GM19324 (cell line): ENCODE results near the gene BMX.

ENCODE experiments used
- ATAC-seq: cut with Tn5 transposase; IDR thresholded peaks from one replicate; pipeline ENCODE4 v1.9.1; 2021; ENCODE audit warnings: mild to moderate bottlenecking, moderate library complexity; ENCODE audit not compliant: unreplicated experiment, low FRiP score

BMX gene

GRCh38 chrX:15500497-15500966, at the start of gene BMX:
Gene BMX, plus strand, starts transcription at chrX:15500807. Its CDS starts 7,547 bp downstream, at chrX:15508354.
- no peak for ATAC-seq

DNA sequence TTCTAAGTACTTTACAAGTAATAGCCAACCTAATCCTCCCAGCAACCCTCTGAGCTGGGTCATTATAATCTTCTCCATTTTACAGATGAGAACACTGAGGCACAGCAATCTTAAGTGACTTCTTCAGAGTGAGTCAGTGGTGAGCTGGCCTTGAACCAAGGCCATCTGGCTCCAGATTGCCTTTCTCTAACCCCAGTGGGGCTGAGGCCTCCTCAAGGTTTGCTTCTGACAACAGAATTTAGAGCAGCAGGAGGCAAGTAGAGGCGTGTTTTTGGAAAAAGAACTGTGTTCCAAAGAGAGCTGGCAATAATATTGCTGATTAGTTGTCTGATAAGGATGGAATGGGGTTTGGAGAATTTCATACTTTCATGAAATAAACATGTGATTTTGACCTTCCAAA, 48.7 kb upstream of the BMX start:
- no peak for ATAC-seq

DNA sequence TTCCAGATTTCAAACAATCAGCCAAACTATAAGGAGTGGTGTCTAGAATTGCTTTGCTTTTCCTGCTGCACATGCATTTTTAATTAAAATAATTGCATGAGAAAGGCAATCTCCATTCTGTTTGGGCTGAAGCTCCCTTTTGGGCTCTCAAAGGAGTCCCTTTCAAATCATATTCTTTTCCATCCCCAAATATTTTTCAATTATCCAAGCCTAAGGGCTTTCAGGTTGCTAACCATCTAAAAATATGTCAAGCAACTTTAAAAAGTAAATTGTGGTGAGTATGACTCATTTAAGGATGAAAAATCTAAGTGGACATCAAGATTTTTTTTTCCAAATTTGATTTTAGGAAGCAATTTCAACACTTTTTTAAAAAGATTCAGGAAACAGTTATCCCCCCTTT, 35.9 kb upstream of the BMX start:
- ATAC-seq = no peak

GRCh38 chrX:15465347-15465746, 35.3 kb upstream of the BMX start:
- ATAC-seq = no peak

- no peak for ATAC-seq
These were observed 34.5 kb upstream of the BMX start for GRCh38 chrX:15465896-15466651.

- ATAC-seq = no peak
These were observed 32.6 kb upstream of the BMX start for GRCh38 chrX:15468036-15468435.

- no peak for ATAC-seq
These were observed 31.0 kb upstream of the BMX start for GRCh38 chrX:15469613-15470012.

- ATAC-seq = no peak
These were observed 29.6 kb upstream of the BMX start for GRCh38 chrX:15471028-15471427.

GRCh38 chrX:15472531-15472930, 28.1 kb upstream of the BMX start:
- ATAC-seq = no peak

DNA sequence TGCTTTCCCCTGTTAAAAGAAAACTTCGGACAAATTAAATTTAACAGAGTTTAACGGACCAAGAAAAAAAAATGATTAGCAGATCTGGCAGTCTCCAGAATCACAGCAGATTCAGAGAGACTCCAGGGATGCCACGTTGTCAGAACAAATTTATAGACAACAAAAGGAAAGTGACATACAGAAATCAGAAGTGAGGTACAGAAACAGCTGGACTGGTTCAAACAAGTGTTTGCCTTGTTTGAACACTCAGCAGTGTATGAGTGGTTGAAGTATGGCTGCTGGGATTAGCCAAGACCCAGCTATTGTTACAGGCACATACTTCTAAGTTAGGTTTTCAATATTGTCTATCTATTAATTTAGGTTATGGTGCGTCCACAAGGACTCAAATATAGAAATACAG, 26.6 kb upstream of the BMX start:
- ATAC-seq = no peak

- no peak for ATAC-seq
These were observed 25.6 kb upstream of the BMX start for GRCh38 chrX:15475021-15475420.

DNA sequence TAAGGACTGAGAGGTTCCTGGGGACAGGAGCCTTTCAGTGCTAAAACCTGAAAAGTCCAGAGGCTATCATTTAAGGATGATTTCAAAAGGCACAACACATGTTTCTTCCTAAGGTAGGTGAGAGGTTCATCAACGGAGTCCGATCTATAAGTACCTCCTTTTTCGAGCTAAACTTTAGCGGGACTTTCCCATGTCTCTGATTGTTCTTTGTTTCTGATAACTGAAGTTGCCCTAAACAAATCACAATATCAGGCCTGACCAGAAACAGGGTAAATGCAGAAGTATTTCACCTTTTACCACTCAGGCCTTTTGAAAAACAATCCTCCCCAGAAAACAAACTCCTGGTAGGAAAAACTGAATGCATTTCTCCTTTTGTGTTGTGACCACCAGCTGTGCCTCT, 25.1 kb upstream of the BMX start:
- no peak for ATAC-seq

DNA sequence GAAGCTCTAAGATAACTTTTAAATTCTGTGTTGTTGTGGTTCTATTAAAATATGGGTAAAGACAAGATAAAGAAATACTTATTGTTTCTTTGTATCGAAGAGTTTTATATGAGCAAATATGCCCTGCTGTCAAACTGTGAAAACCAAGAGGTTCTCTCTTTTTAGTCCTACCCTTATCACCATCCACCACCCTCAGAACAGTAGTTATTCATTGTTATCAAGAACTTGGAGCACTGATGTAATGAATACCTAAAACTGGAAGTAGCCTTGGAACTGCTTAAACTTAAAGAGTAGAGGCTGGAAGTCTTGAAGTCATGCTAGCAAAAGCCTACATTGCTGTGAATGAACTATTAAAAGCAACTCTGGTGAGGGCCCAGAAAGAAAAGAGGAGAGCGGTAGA, 16.7 kb upstream of the BMX start:
- ATAC-seq = no peak

DNA sequence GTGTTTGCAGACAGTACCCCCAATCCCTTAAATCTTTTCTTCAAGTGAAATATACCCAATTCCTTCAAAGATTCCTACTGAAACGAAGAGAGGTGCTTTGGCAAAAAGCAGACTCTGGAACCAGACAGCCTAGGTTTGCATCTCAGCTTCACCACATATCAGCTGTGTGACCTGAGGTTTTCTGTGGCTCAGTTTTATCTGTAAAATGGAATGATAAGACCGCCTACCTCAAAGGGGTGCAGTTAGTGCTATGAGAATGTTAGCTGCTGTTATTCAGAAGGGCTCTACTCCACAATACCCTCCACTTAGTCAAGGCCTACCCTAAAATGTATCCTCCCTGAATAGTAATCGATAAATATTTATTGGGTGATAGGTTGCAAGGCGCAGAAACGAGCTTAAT, 8.1 kb upstream of the BMX start:
- no peak for ATAC-seq

- ATAC-seq = peak; percentile 99
These were observed 7.3 kb upstream of the BMX start, which contains the start of gene PIR for GRCh38 chrX:15493118-15493962. Gene PIR, minus strand, starts transcription at chrX:15493333. Its CDS starts 2,076 bp downstream, at chrX:15491257.

DNA sequence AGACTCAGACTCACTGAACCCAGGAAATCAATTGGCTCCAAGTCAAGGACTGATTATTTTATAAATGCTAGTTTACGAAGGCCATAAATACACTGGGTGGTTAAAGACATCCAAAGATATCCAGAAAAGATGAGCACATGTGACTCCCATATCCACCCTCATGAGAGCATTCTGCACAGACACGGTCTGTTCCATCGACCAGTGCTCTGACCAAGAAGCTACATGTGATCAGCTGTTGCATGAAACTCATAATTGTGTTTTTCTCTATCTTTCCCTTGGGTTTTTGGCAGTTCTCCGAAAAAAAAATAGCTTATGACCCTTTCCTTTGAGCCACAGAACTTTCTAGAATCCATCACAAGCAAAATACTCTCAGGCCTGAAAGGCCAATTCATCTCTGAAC, 4.8 kb upstream of the BMX start:
- ATAC-seq = no peak

DNA sequence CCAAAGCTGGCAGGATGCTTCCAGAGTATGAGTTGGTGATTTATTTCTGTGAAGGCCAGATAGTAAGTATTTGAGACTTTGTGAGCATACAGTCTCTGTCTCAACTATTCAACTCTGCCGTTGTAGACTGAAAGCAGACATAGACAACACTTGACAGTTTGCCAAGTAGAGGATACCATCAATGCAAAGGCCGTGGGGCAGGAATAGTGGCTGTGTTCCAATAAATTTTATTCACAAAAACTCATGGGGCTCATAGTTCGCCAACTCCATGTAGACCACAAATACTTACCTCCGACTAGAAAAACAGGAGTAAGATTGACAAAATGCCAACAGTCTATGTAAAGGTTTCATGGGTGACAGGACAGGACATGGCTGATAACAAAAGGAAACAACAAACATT, 3.8 kb upstream of the BMX start:
- ATAC-seq = no peak

GRCh38 chrX:15497865-15498264, 2.7 kb upstream of the BMX start:
- no peak for ATAC-seq

- no peak for ATAC-seq
These were observed 1.9 kb upstream of the BMX start for GRCh38 chrX:15498741-15499140.

DNA sequence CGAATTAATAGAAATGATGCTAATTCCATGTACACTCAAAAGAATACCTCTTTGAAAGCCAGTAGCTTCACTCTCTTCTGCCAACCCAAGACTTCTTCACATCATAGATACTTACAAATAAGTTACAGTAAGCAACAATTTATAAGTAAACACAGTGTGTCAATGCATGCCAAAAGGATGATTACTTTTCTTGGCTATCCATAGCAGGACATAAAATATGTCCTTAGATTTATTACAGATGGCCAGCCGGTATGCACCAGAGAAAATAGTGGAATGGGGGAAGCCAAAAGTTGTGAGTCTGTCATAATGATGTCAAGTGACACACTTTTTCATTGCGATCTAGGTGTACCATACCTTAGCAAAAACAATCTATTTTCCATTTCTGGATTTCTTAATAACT, 631 bp upstream of the BMX start:
- no peak for ATAC-seq

DNA sequence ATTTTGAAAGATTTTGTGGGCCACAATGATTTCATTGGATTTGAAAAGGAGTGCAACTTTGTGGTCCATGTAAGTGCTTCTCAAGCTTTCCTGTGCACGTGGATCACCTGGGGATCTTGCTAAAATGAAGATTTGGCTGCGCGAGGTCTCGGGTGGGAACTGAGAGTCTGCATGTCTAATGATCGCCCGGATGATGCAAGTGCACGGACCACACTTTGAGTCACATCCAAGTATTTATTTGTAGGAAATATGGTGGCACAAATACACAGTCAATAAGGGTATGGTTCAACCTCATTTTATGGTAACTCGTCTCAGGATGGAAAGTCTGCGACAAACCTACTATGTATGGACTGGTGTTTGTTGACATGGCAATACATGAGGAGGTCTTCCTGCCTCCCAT, 899 bp downstream of the BMX start:
- ATAC-seq = no peak

DNA sequence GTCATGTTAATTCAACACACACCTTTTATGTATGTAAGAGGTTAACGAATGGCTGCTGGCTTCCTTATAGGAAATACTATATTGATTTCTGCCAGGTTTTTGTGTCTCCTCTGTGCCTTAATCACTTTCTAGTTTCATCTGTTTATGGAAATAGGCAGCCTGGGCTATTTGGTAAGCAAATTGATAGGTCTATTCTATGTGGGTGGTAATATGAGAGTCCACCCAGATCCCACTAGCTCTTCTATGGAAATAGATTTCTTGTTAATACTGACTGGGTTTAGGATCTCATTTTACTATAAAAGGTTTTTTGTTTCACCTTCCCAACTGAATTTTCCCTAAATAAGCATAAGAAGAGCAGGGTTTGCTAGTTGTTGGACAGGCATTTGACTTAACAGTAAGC, 4.1 kb downstream of the BMX start:
- no peak for ATAC-seq
